MCF 10A (cell line): ENCODE measurements around the gene TLCD2. TPM values are rescaled to one million over a fixed set of nuclear protein-coding genes. Genes with fewer than 3 reads are reported as not detected.
"Not testable (repeated sequence)": the region's sequence is repeated elsewhere in the genome, so short reads cannot be mapped to it uniquely, and the experiment has no call there.

Source experiments
- BruUV-seq: library from RNA; stranded (reverse); fragments of 400-500 nt; replicated peaks from 2 replicates; lab custom pipeline; 2021; lab: Mats Ljungman, UMichigan
- CTCF ChIA-PET: fragments of 300-600 bp; sonication (Branson Sonifier 250); formaldehyde crosslinking; extraction: SDS; loops from one replicate; lab custom pipeline; 2021; ENCODE audit warnings: antibody characterized with exemption, inconsistent platforms; lab: Yijun Ruan, JAX
- POLR2A ChIA-PET: fragments of 300-600, 350-650 bp; sonication (Branson Sonifier 250); formaldehyde crosslinking; extraction: SDS; loops from one replicate; lab custom pipeline; 2020; ENCODE audit warnings: antibody characterized with exemption, inconsistent platforms; lab: Yijun Ruan, JAX
- DNase-seq: peaks from one replicate; pipeline ENCODE4 v3.0.0-alpha.2; 2018; ENCODE audit not compliant: unreplicated experiment
- H3K27ac Mint-ChIP-seq: one replicate; pipeline ENCODE4 v1.8.0; 2022; ENCODE audit warnings: mild to moderate bottlenecking, low read depth, mixed read lengths; ENCODE audit not compliant: unreplicated experiment
- H3K27me3 Mint-ChIP-seq: one replicate; pipeline ENCODE4 v1.8.0; 2022; ENCODE audit warnings: mixed read lengths; ENCODE audit not compliant: insufficient read depth, unreplicated experiment
- H3K36me3 Mint-ChIP-seq: one replicate; pipeline ENCODE4 v1.8.0; 2022; ENCODE audit warnings: mild to moderate bottlenecking, moderate library complexity, mixed read lengths; ENCODE audit not compliant: insufficient read depth, unreplicated experiment
- H3K4me1 Mint-ChIP-seq: one replicate; pipeline ENCODE4 v1.8.0; 2022; ENCODE audit warnings: mixed read lengths; ENCODE audit not compliant: insufficient read depth, unreplicated experiment
- H3K4me3 Mint-ChIP-seq: one replicate; pipeline ENCODE4 v1.8.0; 2022; ENCODE audit warnings: mild to moderate bottlenecking, moderate library complexity, mixed read lengths; ENCODE audit not compliant: unreplicated experiment
- H3K9me3 Mint-ChIP-seq: one replicate; pipeline ENCODE4 v1.8.0; 2022; ENCODE audit warnings: mixed read lengths; ENCODE audit not compliant: unreplicated experiment
- CTCF ChIP-seq: fragments of 200-600 bp; IDR thresholded peaks from one replicate; pipeline ENCODE4 v1.8.0; 2022; ENCODE audit warnings: antibody characterized with exemption, mild to moderate bottlenecking; ENCODE audit not compliant: unreplicated experiment
- intact Hi-C: fragments of 100-400 bp; cut with micrococcal nuclease; formaldehyde crosslinking; loops from 2 replicates; pipeline ENCODE4 v1.14.1; 2022
- total RNA-seq: library from RNA; stranded (reverse); gene quantifications from 2 replicates; pipeline ENCODE4 v1.2.3, GENCODE V29; 2022

TLCD2 gene
- total RNA-seq, 1 experiment from 2014 or later: 2.5 TPM

GRCh38 chr17:1661045-1661444 lies 49.1 kb downstream of the TLCD2 start:
- Mint-ChIP-seq H3K27ac (no peak overlapping the region), H3K9me3 (no peaks in the 10 kb centered on the region), H3K36me3 (peaks cover 95% of the 10 kb centered on the region), H3K4me1 (no peaks in the 10 kb centered on the region), H3K4me3 (no peak overlapping the region), H3K27me3 (no peaks in the 10 kb centered on the region)
- BruUV-seq: TSS peak; percentile 89
- no peak for DNase-seq
- intact Hi-C loops: no loop called here
- CTCF ChIA-PET: interaction anchor here (0.6 to 2.2 kb wide), 4 partner anchors 8 to 52 kb away, joined by 3 to 17 read pairs (median 4); no protein-coding TSS in a partner anchor
- POLR2A ChIA-PET: interaction anchor here (2.5 to 4.8 kb wide), 2 partner anchors 11 to 23 kb away, joined by 13 to 24 read pairs; partner anchors contain the start of gene RILP
- TF ChIP-seq CTCF: no peak

- no peak overlapping the region for H3K27ac Mint-ChIP-seq
- no peak for DNase-seq
- BruUV-seq: no TSS peak
- no peaks in the 10 kb centered on the region for H3K9me3 Mint-ChIP-seq
- H3K4me1 Mint-ChIP-seq: no peaks in the 10 kb centered on the region
- no peak for TF ChIP-seq CTCF
- intact Hi-C loops: no loop called here
- POLR2A ChIA-PET: interaction anchor here (1.3 to 3.3 kb wide), 4 partner anchors 8 to 59 kb away, joined by 3 to 12 read pairs (median 4); partner anchors contain the start of gene PRPF8
- CTCF ChIA-PET: interaction anchor here (0.6 kb wide), 2 partner anchors 22 to 198 kb away, joined by 3 read pairs; no protein-coding TSS in a partner anchor
- peaks cover 97% of the 10 kb centered on the region for H3K36me3 Mint-ChIP-seq
- no peaks in the 10 kb centered on the region for H3K27me3 Mint-ChIP-seq
- no peak overlapping the region for H3K4me3 Mint-ChIP-seq
Observed at GRCh38 chr17:1658100-1658499, 52.1 kb downstream of the TLCD2 start.

GRCh38 chr17:1653735-1654134 lies 56.4 kb downstream of the TLCD2 start:
- intact Hi-C loops: no loop called here
- Mint-ChIP-seq H3K27ac (no peak overlapping the region), H3K4me3 (no peak overlapping the region), H3K36me3 (peaks cover 88% of the 10 kb centered on the region), H3K27me3 (no peaks in the 10 kb centered on the region), H3K4me1 (no peaks in the 10 kb centered on the region), H3K9me3 (no peaks in the 10 kb centered on the region)
- TF ChIP-seq CTCF: no peak
- no peak for DNase-seq
- CTCF ChIA-PET: no interaction called here
- POLR2A ChIA-PET: interaction anchor here (0.9 to 1.4 kb wide), 2 partner anchors 9 to 57 kb away, joined by 3 to 6 read pairs; no protein-coding TSS in a partner anchor
- BruUV-seq: no TSS peak

- not testable (repeated sequence) for H3K27ac Mint-ChIP-seq
Observed at GRCh38 chr17:1652794-1653193, 57.4 kb downstream of the TLCD2 start.

More at GRCh38 chr17:1652794-1653193, 57.4 kb downstream of the TLCD2 start:
- BruUV-seq, H3K4me1 Mint-ChIP-seq, DNase-seq, H3K9me3 Mint-ChIP-seq, H3K27me3 Mint-ChIP-seq, H3K4me3 Mint-ChIP-seq, intact Hi-C loops: not testable (repeated sequence)
- ChIA-PET CTCF (interaction anchor here (0.7 to 1.9 kb wide), 2 partner anchors 78 to 150 kb away, joined by 3 to 6 read pairs; no protein-coding TSS in a partner anchor), POLR2A (interaction anchor here (0.9 to 1.6 kb wide), 3 partner anchors 10 to 58 kb away, joined by 3 to 7 read pairs (median 6); no protein-coding TSS in a partner anchor)
- peaks cover 79% of the 10 kb centered on the region for H3K36me3 Mint-ChIP-seq

Other genes starting within 250 kb of the TLCD2 start
- 175 and 216 TPM in 2 replicates for gene MYO1C, start 217.7 kb downstream of the TLCD2 start, total RNA-seq
- gene INPP5K, start 193.8 kb downstream of the TLCD2 start, total RNA-seq: 25.5 and 28.9 TPM in 2 replicates
- gene PITPNA, start 147.6 kb downstream of the TLCD2 start, total RNA-seq: 79.6 and 99.8 TPM in 2 replicates
- gene SLC43A2, start 81.5 kb downstream of the TLCD2 start, total RNA-seq: 3.1 and 5.6 TPM in 2 replicates
- gene SCARF1, start 64.6 kb downstream of the TLCD2 start, total RNA-seq: 0.40 and 0.47 TPM in 2 replicates
- gene RILP, start 60.5 kb downstream of the TLCD2 start, total RNA-seq: 1.6 and 2.6 TPM in 2 replicates
- gene PRPF8, start 25.5 kb downstream of the TLCD2 start, total RNA-seq: 239 and 261 TPM in 2 replicates
- 17.4 and 19.4 TPM in 2 replicates for gene WDR81, start 14.3 kb upstream of the TLCD2 start, total RNA-seq
- gene SERPINF2, start 32.5 kb upstream of the TLCD2 start, total RNA-seq: 0.56 and 0.66 TPM in 2 replicates
- gene SERPINF1, start 51.7 kb upstream of the TLCD2 start, total RNA-seq: 1.8 TPM in 1 of 2 replicates, not detected in the other
- gene SMYD4, start 119.5 kb upstream of the TLCD2 start, total RNA-seq: 8.3 and 13.6 TPM in 2 replicates
- gene RPA1, start 119.6 kb upstream of the TLCD2 start, total RNA-seq: 60.3 and 62.7 TPM in 2 replicates